CD4-positive, alpha-beta T cell (primary cell): ENCODE results near the gene DPEP3. TPM values are rescaled to one million over a fixed set of nuclear protein-coding genes. Genes with fewer than 3 reads are reported as not detected.
A peak's percentile ranks its signal among the peaks of the same experiment; 100 is the strongest.
"Not testable (repeated sequence)": the region's sequence is repeated elsewhere in the genome, so short reads cannot be mapped to it uniquely, and the experiment has no call there.

Experiments
- ATAC-seq: fragments of 200-7000 bp; cut with Tn5 transposase; one replicate; pipeline ENCODE4 v1.10.0; 2022; ENCODE audit warnings: mild to moderate bottlenecking; ENCODE audit not compliant: poor library complexity
- CTCF ChIA-PET: fragments of 350-600 bp; sonication (Branson Sonifier 250); formaldehyde crosslinking; loops from one replicate; lab custom pipeline; 2021; ENCODE audit warnings: antibody characterized with exemption, inconsistent platforms; lab: Charles Lee
- POLR2A ChIA-PET: fragments of 350-600 bp; sonication (Branson Sonifier 250); formaldehyde crosslinking; loops from one replicate; lab custom pipeline; 2021; ENCODE audit warnings: antibody characterized with exemption, inconsistent platforms; lab: Charles Lee
- DNase-seq, 14 experiments: peaks; one replicate each; pipeline ENCODE4 v3.0.0-alpha.2; 2013 to 2020; ENCODE audit warnings: mixed read lengths in 2 of 14
- H3K27ac ChIP-seq, 2 donors: one replicate each; pipeline versions ENCODE4 v1.5.1 to v1.7.0; 2013; ENCODE audit warnings: low read length in 2 of 2, low read depth in 1 of 2, mild to moderate bottlenecking in 1 of 2
- H3K27me3 ChIP-seq, 2 experiments: 1 replicate in 1 of 2; 2 replicates in 1 of 2; pipeline versions ENCODE4 v1.6.1 to v1.7.0; 2013; ENCODE audit warnings: low read length in 2 of 2, control low read depth in 1 of 2, mild to moderate bottlenecking in 1 of 2, moderate library complexity in 1 of 2; ENCODE audit not compliant: insufficient read depth in 2 of 2, control insufficient read depth in 1 of 2
- H3K36me3 ChIP-seq: one replicate; pipeline ENCODE4 v1.6.1; 2013; ENCODE audit warnings: low read length, control low read depth; ENCODE audit not compliant: insufficient read depth
- H3K4me1 ChIP-seq: one replicate; pipeline ENCODE4 v1.6.1; 2013; ENCODE audit warnings: low read length, control low read depth; ENCODE audit not compliant: insufficient read depth
- H3K4me3 ChIP-seq: one replicate; pipeline ENCODE4 v1.5.1; 2013; ENCODE audit warnings: mild to moderate bottlenecking, low read length, moderate library complexity
- H3K9me3 ChIP-seq, 2 experiments: 1 replicate in 1 of 2; 2 replicates in 1 of 2; pipeline versions ENCODE4 v1.6.1 to v1.7.0; 2013; ENCODE audit warnings: low read length in 2 of 2, mild to moderate bottlenecking in 2 of 2, control low read depth in 1 of 2, moderate library complexity in 1 of 2; ENCODE audit not compliant: control insufficient read depth in 1 of 2, insufficient read depth in 1 of 2
- H3K27ac Mint-ChIP-seq: one replicate; pipeline ENCODE4 v1.8.0; 2020; ENCODE audit warnings: mixed read lengths
- H3K27me3 Mint-ChIP-seq: one replicate; pipeline ENCODE4 v1.8.0; 2021; ENCODE audit warnings: mixed read lengths
- H3K36me3 Mint-ChIP-seq: one replicate; pipeline ENCODE4 v1.8.0; 2021; ENCODE audit warnings: low read depth, mixed read lengths
- H3K4me1 Mint-ChIP-seq: one replicate; pipeline ENCODE4 v1.8.0; 2021; ENCODE audit warnings: low read depth, mixed read lengths
- H3K4me3 Mint-ChIP-seq: one replicate; pipeline ENCODE4 v1.8.0; 2020; ENCODE audit warnings: mild to moderate bottlenecking, mixed read lengths
- H3K9me3 Mint-ChIP-seq: one replicate; pipeline ENCODE4 v1.8.0; 2020; ENCODE audit warnings: mixed read lengths
- CTCF ChIP-seq: fragments of 200-600 bp; IDR thresholded peaks from one replicate; pipeline ENCODE4 v1.8.0; 2022; ENCODE audit warnings: antibody characterized with exemption, mild to moderate bottlenecking
- intact Hi-C, 2 experiments: fragments of 100-400 bp; cut with DNase I in 1 of 2; cut with micrococcal nuclease in 1 of 2; formaldehyde crosslinking; loops; one replicate each; pipeline versions ENCODE4 v1.15.1 to v1.9.0; 2023 to 2025; cut with DNase I, micrococcal nuclease
- total RNA-seq, 174 experiments: library from RNA in 2 of 174; stranded (reverse) in 2 of 174; gene quantifications; one replicate each; pipeline ENCODE4 v1.2.3 and lab custom pipeline; 2021 to 2026

Gene DPEP3
- total RNA-seq, 2 experiments from 2014 or later = 0.53 to 0.63 TPM

- no peaks in the 10 kb centered on the region for H3K27me3 ChIP-seq
- Mint-ChIP-seq H3K27me3 (no peaks in the 10 kb centered on the region), H3K4me1 (peaks cover 19% of the 10 kb centered on the region), H3K36me3 (no peaks in the 10 kb centered on the region), H3K9me3 (no peaks in the 10 kb centered on the region), H3K27ac (no peak overlapping the region), H3K4me3 (no peak overlapping the region)
- intact Hi-C loops = no loop called here
- no peak for TF ChIP-seq CTCF
- no peak for ATAC-seq
- ChIA-PET POLR2A (interaction anchor here (0.9 kb wide), 1 partner anchor 13 kb away, joined by 6 read pairs; no protein-coding TSS in a partner anchor), CTCF (interaction anchor here (1.2 kb wide), 1 partner anchor 80 kb away, joined by 3 read pairs; no protein-coding TSS in a partner anchor)
- H3K4me1 ChIP-seq = peaks cover 10% of the 10 kb centered on the region
- H3K9me3 ChIP-seq = no peaks in the 10 kb centered on the region
- DNase-seq = no peak
- no peak overlapping the region for H3K27ac ChIP-seq
- no peak overlapping the region for H3K4me3 ChIP-seq
- H3K36me3 ChIP-seq = no peaks in the 10 kb centered on the region
Measured at GRCh38 chr16:68013440-68013839, 33.1 kb upstream of the DPEP3 start.

- peaks cover 36% of the 10 kb centered on the region for H3K4me1 Mint-ChIP-seq
- POLR2A ChIA-PET, H3K4me3 Mint-ChIP-seq, H3K27me3 ChIP-seq, CTCF ChIA-PET, H3K27ac ChIP-seq, H3K4me3 ChIP-seq, H3K9me3 Mint-ChIP-seq, ATAC-seq, H3K9me3 ChIP-seq, H3K36me3 Mint-ChIP-seq, intact Hi-C loops, DNase-seq, H3K27me3 Mint-ChIP-seq, H3K36me3 ChIP-seq: not testable (repeated sequence)
- H3K27ac Mint-ChIP-seq = peak overlapping the region; percentile 71
- peaks cover 35% of the 10 kb centered on the region for H3K4me1 ChIP-seq
Measured at GRCh38 chr16:68009872-68010271, 29.6 kb upstream of the DPEP3 start.

GRCh38 chr16:68009157-68009735 lies 28.9 kb upstream of the DPEP3 start:
- intact Hi-C loops = no loop called here
- no peak for ATAC-seq
- H3K27me3 Mint-ChIP-seq = no peaks in the 10 kb centered on the region
- POLR2A ChIA-PET = interaction anchor here (0.6 to 1.4 kb wide), 3 partner anchors 10 to 26 kb away, joined by 3 to 5 read pairs (median 4); no protein-coding TSS in a partner anchor
- H3K4me1 ChIP-seq = peaks cover 41% of the 10 kb centered on the region
- H3K9me3 ChIP-seq = no peaks in the 10 kb centered on the region
- H3K4me3 Mint-ChIP-seq = no peak overlapping the region
- H3K36me3 Mint-ChIP-seq = no peaks in the 10 kb centered on the region
- H3K9me3 Mint-ChIP-seq = no peaks in the 10 kb centered on the region
- no peak for DNase-seq
- peak overlapping the region; percentile 71 for H3K27ac Mint-ChIP-seq
- H3K4me3 ChIP-seq = no peak overlapping the region
- no peaks in the 10 kb centered on the region for H3K27me3 ChIP-seq
- no peak for TF ChIP-seq CTCF
- H3K4me1 Mint-ChIP-seq = peaks cover 41% of the 10 kb centered on the region
- CTCF ChIA-PET = no interaction called here
- H3K27ac ChIP-seq = no peak overlapping the region
- H3K36me3 ChIP-seq = no peaks in the 10 kb centered on the region
